HepG2 (cell line): ENCODE data around the gene GRM2. TPM values are rescaled to one million over a fixed set of nuclear protein-coding genes. Genes with fewer than 3 reads are reported as not detected.

Experiments
- AHR ChIP-seq: IDR thresholded peaks from 2 replicates; pipeline ENCODE4 v1.6.1; 2018; ENCODE audit warnings: missing genetic modification reagents, missing compliant biosample characterization
- CHD4 ChIP-seq: fragments of 200-600 bp; sonication (generic); IDR thresholded peaks from 2 replicates; pipeline ENCODE4 v1.7.0; 2017; ENCODE audit warnings: mild to moderate bottlenecking, low read length, borderline replicate concordance
- FIP1L1 ChIP-seq: fragments of 200-400 bp; formaldehyde crosslinking; IDR thresholded peaks from 2 replicates; pipeline ENCODE4 v1.6.1; 2018; ENCODE audit warnings: low read depth, mild to moderate bottlenecking, low read length, moderate library complexity, borderline replicate concordance; ENCODE audit not compliant: insufficient read depth
- IKZF1 ChIP-seq: fragments of 450-650 bp; IDR thresholded peaks from 2 replicates; pipeline ENCODE4 v1.7.1; 2016
- PHF21A ChIP-seq: sonication (generic); formaldehyde crosslinking; IDR thresholded peaks from 2 replicates; pipeline ENCODE4 v1.5.0; 2020; ENCODE audit warnings: mild to moderate bottlenecking, missing genetic modification reagents
- SOX6 ChIP-seq, 2 experiments: fragments of 450-650 bp in 1 of 2; sonication (generic) in 1 of 2; formaldehyde crosslinking in 1 of 2; IDR thresholded peaks; 2 replicates each; pipeline versions ENCODE4 v1.4.0 to v1.6.1; 2017 to 2020; ENCODE audit warnings: antibody characterized with exemption in 1 of 2, mild to moderate bottlenecking in 1 of 2, missing genetic modification reagents in 1 of 2
- ZFAT ChIP-seq: sonication (generic); formaldehyde crosslinking; conservative IDR thresholded peaks from 2 replicates; pipeline ENCODE4 v1.8.1; 2023; ENCODE audit warnings: missing genetic modification reagents, inconsistent platforms
- ZNF569 ChIP-seq: sonication (generic); formaldehyde crosslinking; IDR thresholded peaks from 2 replicates; pipeline ENCODE4 v1.5.0; 2020; ENCODE audit warnings: mild to moderate bottlenecking, missing genetic modification reagents, moderate library complexity, borderline replicate concordance
- ZNF879 ChIP-seq: sonication (generic); formaldehyde crosslinking; IDR thresholded peaks from 2 replicates; pipeline ENCODE4 v1.8.1; 2023; ENCODE audit warnings: missing genetic modification reagents
- polyA plus RNA-seq, 8 experiments: library from polyadenylated mRNA; depleted of rRNA in 3 of 8; stranded (reverse) in 7 of 8; unstranded in 1 of 8; fragments of >200 nt; fragmentation: Illumina TruSeq in 4 of 8; extraction: Trizol in 4 of 8; gene quantifications; 2 replicates each; pipeline versions ENCODE4 v1.2.1 to v1.2.3, GENCODE V29; 2011 to 2016; ENCODE audit warnings: low read depth in 4 of 8, missing spikeins in 1 of 8, mixed read lengths in 1 of 8; ENCODE audit not compliant: insufficient read depth in 1 of 8
- total RNA-seq, 5 experiments: library from RNA; depleted of rRNA; stranded (reverse); fragments of >200 nt; fragmentation: Illumina TruSeq; extraction: Trizol; gene quantifications; 2 replicates each; pipeline ENCODE4 v1.2.3, GENCODE V29; 2016; ENCODE audit warnings: low read depth in 1 of 5
- TF ChIP-seq, protein P1 (sequence below): sonication (generic); formaldehyde crosslinking; IDR thresholded peaks from 2 replicates; pipeline ENCODE4 v1.4.0; 2020; ENCODE audit warnings: missing genetic modification reagents
- TF ChIP-seq, protein P2 (sequence below): sonication (generic); formaldehyde crosslinking; IDR thresholded peaks from 2 replicates; pipeline ENCODE4 v1.9.0; 2022; ENCODE audit warnings: low read depth, missing genetic modification reagents

Gene GRM2
- total and polyA plus RNA-seq, 2 of the 13 experiments (the other 11 are each of a cell fraction or from before 2014, with no cell fraction given): 0.04 to 0.07 TPM

DNA sequence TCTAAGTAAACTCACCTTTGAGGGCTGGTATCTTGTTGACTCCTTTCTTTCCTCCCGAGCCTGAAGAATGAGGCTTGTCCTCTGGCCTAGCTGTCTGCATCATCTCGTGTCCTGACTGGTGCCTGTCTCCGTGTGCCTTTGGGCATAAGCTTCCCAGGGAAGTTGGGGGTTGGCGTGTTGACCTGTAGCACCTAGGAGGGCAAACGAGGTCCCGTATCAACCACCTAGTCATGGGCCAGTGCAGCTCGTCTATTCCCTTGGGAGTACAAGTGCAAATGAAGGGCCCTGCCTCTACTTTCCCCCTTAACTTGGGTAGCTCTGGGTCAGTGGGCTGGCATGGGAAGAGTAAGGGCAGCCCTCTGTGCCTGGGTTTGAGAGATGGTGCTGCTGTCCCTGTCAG, 27.1 kb upstream of the GRM2 start (continued):
- TF ChIP-seq ZNF569 (CRISPR knock-in tag) (no peak), ZNF879 (CRISPR knock-in tag) (no peak), ZFAT (CRISPR knock-in tag) (no peak), FIP1L1 (no peak), AHR (CRISPR knock-in tag) (no peak), SOX6 (IDR thresholded peaks at IDR 0.05) (no peak), SOX6 (CRISPR knock-in tag; IDR thresholded peaks at IDR 0.05) (no peak), CHD4 (no peak), PHF21A (CRISPR knock-in tag) (no peak), IKZF1 (no peak)
- TF ChIP-seq, protein P1, sequence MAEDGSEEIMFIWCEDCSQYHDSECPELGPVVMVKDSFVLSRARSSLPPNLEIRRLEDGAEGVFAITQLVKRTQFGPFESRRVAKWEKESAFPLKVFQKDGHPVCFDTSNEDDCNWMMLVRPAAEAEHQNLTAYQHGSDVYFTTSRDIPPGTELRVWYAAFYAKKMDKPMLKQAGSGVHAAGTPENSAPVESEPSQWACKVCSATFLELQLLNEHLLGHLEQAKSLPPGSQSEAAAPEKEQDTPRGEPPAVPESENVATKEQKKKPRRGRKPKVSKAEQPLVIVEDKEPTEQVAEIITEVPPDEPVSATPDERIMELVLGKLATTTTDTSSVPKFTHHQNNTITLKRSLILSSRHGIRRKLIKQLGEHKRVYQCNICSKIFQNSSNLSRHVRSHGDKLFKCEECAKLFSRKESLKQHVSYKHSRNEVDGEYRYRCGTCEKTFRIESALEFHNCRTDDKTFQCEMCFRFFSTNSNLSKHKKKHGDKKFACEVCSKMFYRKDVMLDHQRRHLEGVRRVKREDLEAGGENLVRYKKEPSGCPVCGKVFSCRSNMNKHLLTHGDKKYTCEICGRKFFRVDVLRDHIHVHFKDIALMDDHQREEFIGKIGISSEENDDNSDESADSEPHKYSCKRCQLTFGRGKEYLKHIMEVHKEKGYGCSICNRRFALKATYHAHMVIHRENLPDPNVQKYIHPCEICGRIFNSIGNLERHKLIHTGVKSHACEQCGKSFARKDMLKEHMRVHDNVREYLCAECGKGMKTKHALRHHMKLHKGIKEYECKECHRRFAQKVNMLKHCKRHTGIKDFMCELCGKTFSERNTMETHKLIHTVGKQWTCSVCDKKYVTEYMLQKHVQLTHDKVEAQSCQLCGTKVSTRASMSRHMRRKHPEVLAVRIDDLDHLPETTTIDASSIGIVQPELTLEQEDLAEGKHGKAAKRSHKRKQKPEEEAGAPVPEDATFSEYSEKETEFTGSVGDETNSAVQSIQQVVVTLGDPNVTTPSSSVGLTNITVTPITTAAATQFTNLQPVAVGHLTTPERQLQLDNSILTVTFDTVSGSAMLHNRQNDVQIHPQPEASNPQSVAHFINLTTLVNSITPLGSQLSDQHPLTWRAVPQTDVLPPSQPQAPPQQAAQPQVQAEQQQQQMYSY (CRISPR knock-in tag): no peak
- TF ChIP-seq, protein P2, sequence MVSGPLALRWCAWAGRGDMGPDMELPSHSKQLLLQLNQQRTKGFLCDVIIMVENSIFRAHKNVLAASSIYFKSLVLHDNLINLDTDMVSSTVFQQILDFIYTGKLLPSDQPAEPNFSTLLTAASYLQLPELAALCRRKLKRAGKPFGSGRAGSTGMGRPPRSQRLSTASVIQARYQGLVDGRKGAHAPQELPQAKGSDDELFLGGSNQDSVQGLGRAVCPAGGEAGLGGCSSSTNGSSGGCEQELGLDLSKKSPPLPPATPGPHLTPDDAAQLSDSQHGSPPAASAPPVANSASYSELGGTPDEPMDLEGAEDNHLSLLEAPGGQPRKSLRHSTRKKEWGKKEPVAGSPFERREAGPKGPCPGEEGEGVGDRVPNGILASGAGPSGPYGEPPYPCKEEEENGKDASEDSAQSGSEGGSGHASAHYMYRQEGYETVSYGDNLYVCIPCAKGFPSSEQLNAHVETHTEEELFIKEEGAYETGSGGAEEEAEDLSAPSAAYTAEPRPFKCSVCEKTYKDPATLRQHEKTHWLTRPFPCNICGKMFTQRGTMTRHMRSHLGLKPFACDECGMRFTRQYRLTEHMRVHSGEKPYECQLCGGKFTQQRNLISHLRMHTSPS (CRISPR knock-in tag): no peak
- TF ChIP-seq, all 625 proteins: peak for 0
